HS-27A (cell line): ENCODE data around the gene MRPL39.

Experiments used
- DNase-seq: peaks from one replicate; pipeline ENCODE4 v3.0.0-alpha.2; 2012; ENCODE audit warnings: low read depth, missing footprints

The MRPL39 gene

DNA sequence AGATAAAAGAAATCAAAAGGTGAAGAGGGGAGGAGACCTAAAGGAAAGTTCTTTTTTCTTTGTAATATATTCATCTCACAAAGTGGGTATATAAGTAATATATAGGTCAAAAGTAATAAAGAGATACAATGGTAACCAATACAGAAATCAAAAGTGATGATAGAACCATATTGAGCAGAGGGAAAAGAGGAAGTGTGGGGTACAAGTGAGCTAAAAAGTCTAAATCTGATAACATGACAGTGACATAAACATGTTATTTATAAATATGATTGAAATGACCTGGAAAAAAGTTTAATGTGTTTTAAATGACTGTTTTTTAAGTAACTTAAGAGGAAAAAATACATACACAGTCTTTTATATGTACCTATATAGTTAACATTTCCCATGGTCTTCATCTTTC is 70.5 kb downstream of the MRPL39 start:
- no peak for DNase-seq

DNA sequence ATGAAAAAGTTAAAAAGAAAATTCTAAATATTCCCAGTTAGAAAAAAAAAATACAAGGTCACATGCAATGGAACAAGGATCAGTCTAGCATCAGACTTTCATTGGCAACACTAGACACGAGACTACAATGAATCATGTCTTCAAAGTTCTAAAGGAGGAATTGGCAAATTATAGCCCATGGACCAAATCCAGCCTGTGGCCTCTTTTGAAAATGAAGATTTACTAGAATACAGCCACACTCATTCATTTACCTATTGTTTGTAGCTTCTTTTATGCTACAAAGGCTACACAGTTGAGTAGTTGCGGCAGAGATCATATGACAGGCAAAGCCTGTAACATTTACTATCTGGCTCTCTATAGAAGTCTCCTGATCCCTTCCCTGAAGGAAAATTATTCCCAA is 71.4 kb downstream of the MRPL39 start:
- DNase-seq: no peak
